Esophagus squamous epithelium (tissue), 4 donors: Measurements from ENCODE around the gene AUTS2.

Source experiments
- POLR2A ChIP-seq, 4 donors: fragments of 450-650 bp; IDR thresholded peaks; one replicate each; pipeline ENCODE4 v1.6.1; 2017; ENCODE audit warnings: antibody characterized with exemption in 4 of 4, mild to moderate bottlenecking in 4 of 4, moderate library complexity in 3 of 4
- TF ChIP-seq, protein P1 (sequence below), 6 experiments: fragments of 450-650 bp in 4 of 6; fragments of 200-600 bp in 2 of 6; sonication (generic) in 2 of 6; IDR thresholded peaks; one replicate each; pipeline ENCODE4 v1.5.1; 2016 to 2019; ENCODE audit warnings: antibody characterized with exemption in 6 of 6, mild to moderate bottlenecking in 4 of 6, moderate library complexity in 4 of 6

DNA sequence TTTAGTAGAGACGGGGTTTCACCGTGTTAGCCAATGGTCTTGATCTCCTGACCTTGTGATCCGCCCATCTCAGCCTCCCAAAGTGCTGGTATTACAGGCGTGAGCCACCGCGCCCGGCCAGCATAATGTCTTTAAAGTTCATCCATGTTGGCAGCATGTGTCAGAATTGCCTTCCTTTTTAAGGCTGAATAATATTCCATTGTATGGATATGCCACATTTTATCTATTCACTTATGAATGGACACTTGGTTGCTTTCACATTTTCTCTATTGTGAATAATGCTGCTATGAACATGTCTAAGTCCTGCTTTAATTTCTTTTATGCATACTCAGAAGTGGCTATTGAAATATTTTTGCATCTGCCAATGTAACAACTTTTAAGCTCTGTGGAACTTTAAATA is 779.7 kb downstream of the AUTS2 start:
- TF ChIP-seq, protein P1, sequence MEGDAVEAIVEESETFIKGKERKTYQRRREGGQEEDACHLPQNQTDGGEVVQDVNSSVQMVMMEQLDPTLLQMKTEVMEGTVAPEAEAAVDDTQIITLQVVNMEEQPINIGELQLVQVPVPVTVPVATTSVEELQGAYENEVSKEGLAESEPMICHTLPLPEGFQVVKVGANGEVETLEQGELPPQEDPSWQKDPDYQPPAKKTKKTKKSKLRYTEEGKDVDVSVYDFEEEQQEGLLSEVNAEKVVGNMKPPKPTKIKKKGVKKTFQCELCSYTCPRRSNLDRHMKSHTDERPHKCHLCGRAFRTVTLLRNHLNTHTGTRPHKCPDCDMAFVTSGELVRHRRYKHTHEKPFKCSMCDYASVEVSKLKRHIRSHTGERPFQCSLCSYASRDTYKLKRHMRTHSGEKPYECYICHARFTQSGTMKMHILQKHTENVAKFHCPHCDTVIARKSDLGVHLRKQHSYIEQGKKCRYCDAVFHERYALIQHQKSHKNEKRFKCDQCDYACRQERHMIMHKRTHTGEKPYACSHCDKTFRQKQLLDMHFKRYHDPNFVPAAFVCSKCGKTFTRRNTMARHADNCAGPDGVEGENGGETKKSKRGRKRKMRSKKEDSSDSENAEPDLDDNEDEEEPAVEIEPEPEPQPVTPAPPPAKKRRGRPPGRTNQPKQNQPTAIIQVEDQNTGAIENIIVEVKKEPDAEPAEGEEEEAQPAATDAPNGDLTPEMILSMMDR (IDR thresholded peaks at IDR 0.05), result no peak
- no peak for TF ChIP-seq POLR2A (IDR thresholded peaks at IDR 0.05)
